ENCODE data around the gene ALDH2.

- TF ChIP-seq SPI1 (IDR thresholded peaks at IDR 0.05; ENCODE audit: low read depth, low read length) (no peak), POLR2A (IDR thresholded peaks at IDR 0.05; ENCODE audit: low read depth, low read length) (no peak), TAF1 (IDR thresholded peaks at IDR 0.05; ENCODE audit: low read depth, low read length) (no peak), POLR2AphosphoS5 (IDR thresholded peaks at IDR 0.05; ENCODE audit: low read depth, low read length) (no peak), POU2F2 (IDR thresholded peaks at IDR 0.05; ENCODE audit: low read depth, low read length) (no peak), PAX5 (IDR thresholded peaks at IDR 0.05; ENCODE audit: insufficient read depth, low read length, severe bottlenecking) (no peak)
These were observed 5.0 kb upstream of the ALDH2 start for GRCh38 chr12:111761706-111762105.

Measured in GM12891 (cell line).